NB4 (cell line): ENCODE measurements around the gene ADAMTS18.

Experiments
- CTCF ChIP-seq: IDR thresholded peaks from one replicate; pipeline ENCODE4 v1.5.1; 2012; ENCODE audit warnings: low read depth, low read length
- POLR2A ChIP-seq: IDR thresholded peaks from 2 replicates; pipeline ENCODE4 v1.6.1; 2011; ENCODE audit warnings: mild to moderate bottlenecking; ENCODE audit not compliant: insufficient read length; ENCODE audit errors: extremely low read depth

GRCh38 chr16:77298418-77299360 is 136.1 kb downstream of the ADAMTS18 start:
- TF ChIP-seq CTCF (no peak), POLR2A (no peak)
